Activated B cell treated with CpG ODN at 0.5 μM for 24 hours (primary cell): ENCODE data around the gene FUBP3. TPM values are rescaled to one million over a fixed set of nuclear protein-coding genes. Genes with fewer than 3 reads are reported as not detected.
A peak's percentile ranks its signal among the peaks of the same experiment; 100 is the strongest.

Experiments
- ATAC-seq: fragments of 200-7000 bp; cut with Tn5 transposase; one replicate; pipeline ENCODE4 v1.10.0; 2021; ENCODE audit warnings: low read depth, mild to moderate bottlenecking, moderate library complexity
- CTCF ChIA-PET: fragments of 350-600 bp; sonication (Branson Sonifier 250); formaldehyde crosslinking; loops from one replicate; lab custom pipeline; 2021; ENCODE audit warnings: antibody characterized with exemption; lab: Charles Lee
- POLR2A ChIA-PET: fragments of 350-600 bp; sonication (Branson Sonifier 250); formaldehyde crosslinking; loops from one replicate; lab custom pipeline; 2021; ENCODE audit warnings: antibody characterized with exemption; lab: Charles Lee
- DNase-seq: peaks from one replicate; pipeline ENCODE4 v3.0.0; 2022
- H3K27ac Mint-ChIP-seq: one replicate; pipeline ENCODE4 v1.8.0; 2020; ENCODE audit warnings: mixed read lengths
- H3K27me3 Mint-ChIP-seq: one replicate; pipeline ENCODE4 v1.8.0; 2021; ENCODE audit warnings: mixed read lengths
- H3K36me3 Mint-ChIP-seq: one replicate; pipeline ENCODE4 v1.8.0; 2021; ENCODE audit warnings: low read depth, mixed read lengths
- H3K4me1 Mint-ChIP-seq: one replicate; pipeline ENCODE4 v1.8.0; 2021; ENCODE audit warnings: mixed read lengths
- H3K4me3 Mint-ChIP-seq: one replicate; pipeline ENCODE4 v1.8.0; 2020; ENCODE audit warnings: mild to moderate bottlenecking, mixed read lengths
- H3K9me3 Mint-ChIP-seq: one replicate; pipeline ENCODE4 v1.8.0; 2020; ENCODE audit warnings: mixed read lengths
- intact Hi-C: fragments of 100-400 bp; cut with micrococcal nuclease; formaldehyde crosslinking; loops from one replicate; pipeline ENCODE4 v1.15.1; 2024
- total RNA-seq: library from RNA; stranded (reverse); gene quantifications from 2 replicates; pipeline ENCODE4 v1.2.3, GENCODE V29; 2022
- TF ChIP-seq, protein P1 (sequence below): fragments of 200-600 bp; IDR thresholded peaks from one replicate; pipeline ENCODE4 v1.8.0; 2022; ENCODE audit warnings: antibody characterized with exemption, mild to moderate bottlenecking

Gene FUBP3
- total RNA-seq, 1 donor from 2014 or later = 44.7 TPM

DNA sequence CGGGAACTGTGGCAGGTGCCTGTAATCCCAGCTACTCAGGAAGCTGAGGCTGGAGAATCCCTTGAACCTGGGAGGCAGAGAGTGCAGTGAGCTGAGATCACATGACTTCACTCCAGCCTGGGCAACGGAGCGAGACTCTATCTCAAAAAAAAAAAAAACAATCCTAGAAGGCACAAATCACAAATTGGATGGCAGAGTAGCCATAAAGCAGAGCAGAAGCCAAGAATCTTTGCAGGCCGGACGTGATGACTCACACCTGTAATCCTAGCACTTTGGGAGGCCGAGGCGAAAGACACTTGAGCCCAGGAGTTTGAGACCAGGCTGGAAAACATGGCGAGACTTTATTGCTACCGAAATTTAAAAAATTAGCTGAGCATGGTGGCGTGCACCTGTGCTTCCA, 9.2 kb upstream of the FUBP3 start:
- ATAC-seq (no peak), DNase-seq (no peak)
- Mint-ChIP-seq H3K36me3 (no peaks in the 10 kb centered on the region), H3K4me1 (no peaks in the 10 kb centered on the region), H3K9me3 (no peaks in the 10 kb centered on the region), H3K27ac (no peak overlapping the region), H3K27me3 (peaks cover 15% of the 10 kb centered on the region), H3K4me3 (no peak overlapping the region)
- TF ChIP-seq, protein P1, sequence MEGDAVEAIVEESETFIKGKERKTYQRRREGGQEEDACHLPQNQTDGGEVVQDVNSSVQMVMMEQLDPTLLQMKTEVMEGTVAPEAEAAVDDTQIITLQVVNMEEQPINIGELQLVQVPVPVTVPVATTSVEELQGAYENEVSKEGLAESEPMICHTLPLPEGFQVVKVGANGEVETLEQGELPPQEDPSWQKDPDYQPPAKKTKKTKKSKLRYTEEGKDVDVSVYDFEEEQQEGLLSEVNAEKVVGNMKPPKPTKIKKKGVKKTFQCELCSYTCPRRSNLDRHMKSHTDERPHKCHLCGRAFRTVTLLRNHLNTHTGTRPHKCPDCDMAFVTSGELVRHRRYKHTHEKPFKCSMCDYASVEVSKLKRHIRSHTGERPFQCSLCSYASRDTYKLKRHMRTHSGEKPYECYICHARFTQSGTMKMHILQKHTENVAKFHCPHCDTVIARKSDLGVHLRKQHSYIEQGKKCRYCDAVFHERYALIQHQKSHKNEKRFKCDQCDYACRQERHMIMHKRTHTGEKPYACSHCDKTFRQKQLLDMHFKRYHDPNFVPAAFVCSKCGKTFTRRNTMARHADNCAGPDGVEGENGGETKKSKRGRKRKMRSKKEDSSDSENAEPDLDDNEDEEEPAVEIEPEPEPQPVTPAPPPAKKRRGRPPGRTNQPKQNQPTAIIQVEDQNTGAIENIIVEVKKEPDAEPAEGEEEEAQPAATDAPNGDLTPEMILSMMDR = no peak
- intact Hi-C loops = no loop called here
- ChIA-PET CTCF (no interaction called here), POLR2A (no interaction called here)

DNA sequence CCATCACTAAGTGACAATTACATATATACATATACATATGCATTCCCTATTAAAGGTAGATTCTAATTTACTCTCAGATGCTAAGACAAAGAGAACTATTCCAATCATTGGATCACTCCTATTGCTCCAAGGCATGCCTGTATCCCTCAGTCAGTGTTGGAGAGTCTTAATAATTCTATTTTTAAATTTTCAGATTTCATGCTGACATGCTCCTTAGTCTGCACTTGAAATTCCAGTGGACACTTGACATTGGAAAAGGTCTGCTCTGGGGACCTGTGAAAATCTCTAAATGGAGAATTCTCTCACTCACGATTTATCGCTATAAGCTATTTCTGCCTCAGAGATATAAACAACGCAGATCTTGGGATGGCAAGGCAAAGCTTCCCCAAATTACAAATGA, 3.9 kb upstream of the FUBP3 start:
- POLR2A ChIA-PET = no interaction called here
- no peaks in the 10 kb centered on the region for H3K9me3 Mint-ChIP-seq

DNA sequence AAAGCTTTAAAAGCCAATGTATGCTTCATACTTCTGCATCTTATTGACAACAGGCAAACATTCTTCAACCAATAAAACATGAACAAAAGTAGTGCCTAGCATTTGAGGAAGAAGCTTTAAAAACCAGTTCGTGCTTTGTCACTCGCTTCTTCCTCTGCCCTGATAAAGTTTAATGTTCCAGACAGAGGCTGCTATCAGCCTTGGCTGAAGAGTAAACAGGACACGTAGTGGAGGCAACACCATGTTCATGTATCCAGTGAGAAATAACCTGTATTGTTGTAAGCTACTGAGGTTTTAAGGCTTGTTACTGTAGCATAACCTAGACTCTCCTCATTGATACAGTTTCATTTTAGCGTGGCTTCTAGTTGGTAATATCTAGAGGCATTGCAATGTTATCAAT, 3.2 kb upstream of the FUBP3 start:
- Mint-ChIP-seq H3K4me1 (peaks cover 22% of the 10 kb centered on the region), H3K4me3 (no peak overlapping the region), H3K27ac (no peak overlapping the region), H3K36me3 (peaks cover 8% of the 10 kb centered on the region), H3K9me3 (no peaks in the 10 kb centered on the region), H3K27me3 (peaks cover 3% of the 10 kb centered on the region)
- DNase-seq (no peak), ATAC-seq (no peak)
- ChIA-PET CTCF (no interaction called here), POLR2A (no interaction called here)
- intact Hi-C loops = loop anchor here (5.0 kb wide), 1 partner anchor 1501 kb away; the partner anchor contains the start of gene MED27
- TF ChIP-seq, protein P1 = no peak

More for the DNA sequence above, 3.9 kb upstream of the FUBP3 start:
- H3K36me3 Mint-ChIP-seq = peaks cover 4% of the 10 kb centered on the region
- no peak overlapping the region for H3K27ac Mint-ChIP-seq
- DNase-seq = no peak
- TF ChIP-seq, protein P1 = no peak
- peaks cover 3% of the 10 kb centered on the region for H3K27me3 Mint-ChIP-seq
- no peak overlapping the region for H3K4me3 Mint-ChIP-seq
- H3K4me1 Mint-ChIP-seq = peaks cover 16% of the 10 kb centered on the region
- intact Hi-C loops = loop anchor here (5.0 kb wide), 1 partner anchor 1502 kb away; the partner anchor contains the start of gene MED27
- CTCF ChIA-PET = no interaction called here
- no peak for ATAC-seq

DNA sequence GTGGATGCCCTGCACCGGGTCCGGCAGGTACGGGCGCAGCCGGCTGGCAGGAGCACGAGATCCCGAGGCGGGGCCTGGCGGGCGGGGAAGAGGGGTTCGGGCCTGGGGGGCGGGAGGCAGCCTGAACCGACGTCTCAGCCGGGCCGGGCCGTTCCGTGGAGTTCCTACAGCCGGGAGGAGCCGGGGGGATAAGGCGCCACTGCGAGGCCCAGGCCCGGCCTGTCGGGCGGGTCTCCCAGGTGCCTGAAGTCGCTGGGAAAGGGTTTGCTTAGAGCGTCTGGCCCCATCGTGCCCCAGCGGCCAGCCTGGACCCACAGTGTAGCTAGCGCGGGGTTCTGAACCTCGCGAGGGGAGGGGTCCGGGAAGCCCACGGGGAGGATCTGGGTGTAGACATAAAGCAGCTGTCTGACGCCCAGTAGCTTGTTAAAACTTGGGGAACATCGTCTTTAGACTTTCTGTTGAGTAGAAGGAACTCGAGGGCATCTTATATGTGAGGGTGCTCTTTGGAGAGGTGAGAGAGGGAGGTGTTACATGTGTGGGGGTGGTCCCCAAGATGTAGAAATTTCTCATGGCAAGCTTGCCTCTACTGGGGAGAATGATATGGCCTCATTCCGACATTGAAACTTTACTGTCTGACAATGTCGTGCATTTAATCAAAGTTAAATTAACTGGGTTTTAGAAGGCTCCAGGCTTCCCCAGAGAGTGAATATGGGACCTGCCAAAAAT, 524 bp downstream of the FUBP3 start:
- Mint-ChIP-seq H3K4me1 (peaks cover 37% of the 10 kb centered on the region), H3K27ac (peak overlapping the region; percentile 66), H3K9me3 (no peaks in the 10 kb centered on the region), H3K27me3 (no peaks in the 10 kb centered on the region), H3K36me3 (peaks cover 21% of the 10 kb centered on the region), H3K4me3 (peak overlapping the region; percentile 91)
- DNase-seq (no peak), ATAC-seq (peak; percentile 9)
- CTCF ChIA-PET = no interaction called here
- TF ChIP-seq, protein P1 = no peak
- intact Hi-C loops = loop anchor here (1.0 to 5.0 kb wide), 3 partner anchors 101 to 1497 kb away; partner anchors contain the start of genes MED27 and TOR1B
- POLR2A ChIA-PET = interaction anchor here (0.5 to 0.7 kb wide), 9 partner anchors 11 to 1804 kb away, joined by 3 to 9 read pairs (median 3); no protein-coding TSS in a partner anchor

DNA sequence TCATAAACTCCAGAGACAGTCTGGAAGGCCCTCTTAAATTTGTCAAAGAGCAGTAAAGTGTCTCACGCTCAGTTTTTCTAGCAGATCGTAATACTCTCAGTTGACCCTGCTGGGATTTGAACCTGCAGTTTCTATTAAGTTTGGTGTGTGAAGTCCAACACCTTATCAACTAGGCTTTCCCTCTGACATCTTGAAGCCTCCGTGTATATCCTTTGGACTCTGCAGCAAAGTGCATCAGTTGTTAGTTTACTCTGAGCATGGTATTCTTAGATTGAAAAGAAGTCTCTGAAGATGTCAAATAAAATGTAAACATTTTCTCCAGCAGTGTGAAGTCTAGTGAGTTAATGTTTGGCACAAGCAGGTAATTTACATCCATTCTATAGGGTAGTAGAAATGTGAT, 2.4 kb downstream of the FUBP3 start:
- Mint-ChIP-seq H3K27ac (no peak overlapping the region), H3K36me3 (peaks cover 34% of the 10 kb centered on the region), H3K4me3 (no peak overlapping the region), H3K27me3 (no peaks in the 10 kb centered on the region), H3K9me3 (no peaks in the 10 kb centered on the region), H3K4me1 (peaks cover 39% of the 10 kb centered on the region)
- TF ChIP-seq, protein P1 = no peak
- intact Hi-C loops = no loop called here
- DNase-seq = no peak
- ATAC-seq = no peak
- ChIA-PET POLR2A (no interaction called here), CTCF (no interaction called here)
